Bronchial epithelial cell (primary cell): Measurements from ENCODE around the gene DUSP19. TPM values are rescaled to one million over a fixed set of nuclear protein-coding genes. Genes with fewer than 3 reads are reported as not detected.
A peak's percentile ranks its signal among the peaks of the same experiment; 100 is the strongest.

Experiments
- DNase-seq: peaks from one replicate; pipeline ENCODE4 v3.0.0-alpha.2; 2010; ENCODE audit warnings: low read depth
- FAIRE-seq: peaks from 2 replicates; lab custom pipeline; 2011; peaks lifted over from hg19 to GRCh38; lab: Jason Lieb, UNC
- H3K27me3 ChIP-seq: 2 replicates; pipeline ENCODE4 v1.5.1; 2011; ENCODE audit warnings: low read length; ENCODE audit not compliant: control insufficient read depth, insufficient read depth
- H3K36me3 ChIP-seq: 2 replicates; pipeline ENCODE4 v1.5.1; 2011; ENCODE audit warnings: low read length; ENCODE audit not compliant: control insufficient read depth, insufficient read depth
- H3K4me3 ChIP-seq: 2 replicates; pipeline ENCODE4 v1.5.1; 2011; ENCODE audit warnings: mild to moderate bottlenecking, low read depth, low read length, control low read depth
- total RNA-seq: library from RNA; depleted of rRNA; stranded (reverse); fragments of >200 nt; gene quantifications from 2 replicates; pipeline ENCODE4 v1.2.1, GENCODE V29; 2014
- TF ChIP-seq, protein P1 (sequence below): IDR thresholded peaks from 2 replicates; pipeline ENCODE4 v1.5.1; 2011; ENCODE audit warnings: mild to moderate bottlenecking, moderate library complexity, low read length, control low read depth, inconsistent platforms; ENCODE audit not compliant: insufficient read depth, severe bottlenecking

The DUSP19 gene
- total RNA-seq, 1 donor from 2014 or later, result under 0.01 TPM

DNA sequence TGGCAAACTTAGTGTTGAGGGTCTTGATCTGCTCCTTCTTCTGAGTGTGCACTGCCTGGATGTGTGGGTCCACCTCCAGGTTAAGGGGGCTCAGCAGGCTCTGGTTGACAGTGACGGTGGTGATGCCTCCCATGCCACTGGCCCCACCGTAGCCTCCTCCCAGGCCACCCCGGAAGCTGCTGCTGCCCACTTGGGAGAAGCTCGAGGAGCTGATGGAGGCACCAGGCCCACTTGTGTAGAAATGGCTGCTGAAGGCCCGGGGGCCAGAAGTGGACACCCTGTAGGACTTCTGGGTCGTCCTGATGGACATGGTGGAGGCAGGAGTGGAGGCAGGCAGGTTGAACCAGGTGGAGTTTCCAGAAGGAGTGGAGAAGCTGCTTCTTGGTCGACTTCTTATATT is 6.4 kb upstream of the DUSP19 start:
- Histone ChIP-seq H3K27me3 (no peaks in the 10 kb centered on the region), H3K4me3 (no peak overlapping the region), H3K36me3 (no peaks in the 10 kb centered on the region)
- DNase-seq, result no peak
- TF ChIP-seq, protein P1, sequence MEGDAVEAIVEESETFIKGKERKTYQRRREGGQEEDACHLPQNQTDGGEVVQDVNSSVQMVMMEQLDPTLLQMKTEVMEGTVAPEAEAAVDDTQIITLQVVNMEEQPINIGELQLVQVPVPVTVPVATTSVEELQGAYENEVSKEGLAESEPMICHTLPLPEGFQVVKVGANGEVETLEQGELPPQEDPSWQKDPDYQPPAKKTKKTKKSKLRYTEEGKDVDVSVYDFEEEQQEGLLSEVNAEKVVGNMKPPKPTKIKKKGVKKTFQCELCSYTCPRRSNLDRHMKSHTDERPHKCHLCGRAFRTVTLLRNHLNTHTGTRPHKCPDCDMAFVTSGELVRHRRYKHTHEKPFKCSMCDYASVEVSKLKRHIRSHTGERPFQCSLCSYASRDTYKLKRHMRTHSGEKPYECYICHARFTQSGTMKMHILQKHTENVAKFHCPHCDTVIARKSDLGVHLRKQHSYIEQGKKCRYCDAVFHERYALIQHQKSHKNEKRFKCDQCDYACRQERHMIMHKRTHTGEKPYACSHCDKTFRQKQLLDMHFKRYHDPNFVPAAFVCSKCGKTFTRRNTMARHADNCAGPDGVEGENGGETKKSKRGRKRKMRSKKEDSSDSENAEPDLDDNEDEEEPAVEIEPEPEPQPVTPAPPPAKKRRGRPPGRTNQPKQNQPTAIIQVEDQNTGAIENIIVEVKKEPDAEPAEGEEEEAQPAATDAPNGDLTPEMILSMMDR, result no peak
- FAIRE-seq, result no peak

DNA sequence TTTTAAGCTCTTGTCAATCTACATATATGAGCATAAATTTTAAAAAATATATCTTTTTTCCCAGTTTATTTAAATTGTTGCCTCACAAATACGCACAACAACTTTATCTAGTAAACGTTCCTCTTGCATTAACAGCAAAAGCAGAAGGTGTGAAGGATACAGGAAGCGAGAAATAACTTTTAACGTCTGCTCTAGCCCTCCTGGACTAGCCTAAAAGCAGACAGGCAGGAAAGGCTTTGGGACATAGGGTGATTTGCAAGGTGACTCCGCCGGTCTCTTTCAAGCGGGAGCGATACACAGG is 434 bp upstream of the DUSP19 start:
- FAIRE-seq (no peak), DNase-seq (no peak)
- H3K27me3 ChIP-seq, result no peaks in the 10 kb centered on the region
- no peaks in the 10 kb centered on the region for H3K36me3 ChIP-seq
- peak overlapping the region; percentile 49 for H3K4me3 ChIP-seq
- TF ChIP-seq, protein P1, result no peak

DNA sequence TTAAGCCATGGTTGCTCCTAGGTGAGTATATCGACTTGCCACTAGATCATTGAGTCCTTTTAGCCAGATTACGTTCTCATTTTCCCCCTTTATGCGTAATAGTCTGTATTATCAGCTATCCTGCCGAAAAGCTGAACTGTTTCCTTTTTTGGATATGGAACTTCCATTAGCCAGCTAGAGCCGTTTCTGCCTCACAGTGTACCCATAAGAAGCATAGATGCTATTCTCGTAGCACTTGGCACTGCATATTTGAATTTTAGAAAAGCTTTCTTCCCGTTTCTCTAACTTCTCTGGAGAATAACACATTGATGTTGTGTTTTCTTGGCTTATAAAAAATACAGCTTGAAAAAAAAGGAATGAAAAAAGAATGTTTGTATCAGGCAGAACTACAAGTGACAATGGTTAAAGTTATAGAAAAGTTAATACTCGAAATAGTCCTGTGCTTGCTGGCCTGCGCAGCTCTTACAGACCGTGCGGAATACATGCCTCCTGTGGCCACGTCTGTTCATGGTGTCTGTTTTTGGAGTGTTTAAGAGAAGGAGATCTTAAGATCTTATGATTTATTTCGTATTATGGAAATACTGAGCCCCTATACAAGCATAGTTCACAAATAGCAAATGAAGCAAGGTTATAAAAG is 710 bp downstream of the DUSP19 start:
- DNase-seq (peak; percentile 12), FAIRE-seq (no peak)
- TF ChIP-seq, protein P1, result no peak
- Histone ChIP-seq H3K4me3 (peak overlapping the region; percentile 49), H3K36me3 (no peaks in the 10 kb centered on the region), H3K27me3 (no peaks in the 10 kb centered on the region)

DNA sequence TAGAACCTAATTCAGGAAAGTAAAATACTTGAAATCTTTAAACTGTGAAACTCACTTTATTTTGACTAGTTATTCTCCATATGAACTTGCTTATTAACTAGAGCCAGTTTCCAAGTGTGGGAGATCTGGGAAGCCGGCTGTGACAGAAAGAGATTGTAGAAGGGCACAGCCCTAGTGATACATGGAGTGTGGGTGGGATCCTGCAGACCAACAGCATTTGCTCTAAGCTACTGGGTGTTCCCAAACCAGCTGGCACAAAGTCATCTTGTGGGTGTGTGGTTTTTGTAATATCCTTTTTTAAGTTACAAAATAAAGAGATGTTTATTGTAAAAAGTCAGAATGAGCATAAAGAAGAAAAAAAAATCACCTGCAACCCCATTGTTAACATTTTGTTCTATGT is 3.4 kb downstream of the DUSP19 start:
- TF ChIP-seq, protein P1, result no peak
- H3K4me3 ChIP-seq, result no peak overlapping the region
- H3K27me3 ChIP-seq, result no peaks in the 10 kb centered on the region
- no peaks in the 10 kb centered on the region for H3K36me3 ChIP-seq
- DNase-seq (no peak), FAIRE-seq (no peak)

DNA sequence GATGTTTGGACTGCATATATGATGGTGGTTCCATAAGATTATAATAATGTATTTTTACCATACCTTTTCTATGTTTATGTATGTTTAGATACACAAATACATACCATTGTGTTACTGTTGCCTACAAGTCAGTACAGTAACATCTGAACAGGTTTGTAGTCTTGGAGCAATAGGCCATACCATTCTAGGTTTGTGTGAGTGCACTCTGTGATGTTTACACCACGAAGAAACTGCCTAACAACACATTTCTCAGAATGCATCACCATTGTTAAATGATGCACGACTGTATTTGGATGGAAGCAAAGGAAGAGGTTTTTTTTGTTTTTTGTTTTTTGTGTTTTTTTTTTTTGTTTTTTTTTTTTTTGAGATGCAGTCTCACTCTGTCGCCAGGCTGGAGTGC is 9.5 kb downstream of the DUSP19 start:
- no peak for DNase-seq
- no peak for FAIRE-seq
- H3K4me3 ChIP-seq, result no peak overlapping the region
- no peaks in the 10 kb centered on the region for H3K36me3 ChIP-seq
- TF ChIP-seq, protein P1, result no peak
- no peaks in the 10 kb centered on the region for H3K27me3 ChIP-seq

DNA sequence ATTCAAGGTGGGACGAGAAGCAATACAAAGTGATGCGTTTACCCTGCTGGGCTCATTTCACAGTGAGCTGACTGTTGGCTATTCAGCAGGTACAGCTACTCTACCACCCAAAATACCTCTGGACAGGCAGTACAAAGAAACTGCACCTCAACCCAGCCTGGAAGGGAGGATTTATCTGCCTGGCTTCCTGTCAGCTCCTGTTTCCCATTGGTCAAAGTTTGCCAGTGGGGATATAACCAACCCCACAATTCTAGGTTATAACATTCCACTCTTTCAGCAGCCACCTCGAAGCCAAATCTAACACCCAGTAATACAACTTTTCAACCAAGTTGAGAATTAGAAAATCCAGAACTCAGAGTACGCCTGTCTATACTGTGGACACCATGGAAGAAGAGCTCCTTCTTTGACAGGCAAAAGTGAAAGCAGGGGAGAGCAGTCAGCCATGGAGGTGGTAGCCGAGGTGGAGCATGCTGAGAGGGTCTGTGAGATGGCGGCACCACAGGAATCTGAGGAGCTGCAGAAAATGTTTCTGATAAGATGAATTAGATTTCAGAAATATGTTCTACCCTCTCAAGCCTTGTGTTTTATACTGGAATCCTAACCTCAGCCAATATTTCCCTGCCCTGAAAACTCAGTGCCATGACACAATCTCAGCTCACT is 10.8 kb downstream of the DUSP19 start:
- H3K36me3 ChIP-seq, result no peaks in the 10 kb centered on the region
- H3K27me3 ChIP-seq, result no peaks in the 10 kb centered on the region
- FAIRE-seq, result no peak
- DNase-seq, result no peak
- H3K4me3 ChIP-seq, result no peak overlapping the region
- TF ChIP-seq, protein P1, result no peak
